Measurements from ENCODE around the gene DENND1B.

The DENND1B gene

GRCh38 chr1:197463142-197463541 is 312.1 kb downstream of the DENND1B start:
- no peak for DNase-seq

GRCh38 chr1:197462539-197462938 is 312.7 kb downstream of the DENND1B start:
- DNase-seq = no peak
